HEK293 (cell line): ENCODE data around the gene RBMS3.

Source experiments
- CTCF ChIA-PET: fragments of 350-600 bp; formaldehyde crosslinking; extraction: SDS; loops from one replicate; lab custom pipeline; 2021; ENCODE audit warnings: antibody characterized with exemption; lab: Yijun Ruan, JAX
- POLR2A ChIA-PET: fragments of 300-600 bp; formaldehyde crosslinking; extraction: SDS; loops from one replicate; lab custom pipeline; 2020; ENCODE audit warnings: antibody characterized with exemption, inconsistent platforms; lab: Yijun Ruan, JAX
- H3K27ac ChIP-seq: fragments of 200-500 bp; sonication (Bioruptor generic); 2 replicates; pipeline ENCODE4 v1.5.1; 2014; ENCODE audit warnings: low read depth, low read length, control low read depth, inconsistent platforms; ENCODE audit errors: extremely low read depth
- H3K36me3 ChIP-seq, 2 experiments: fragments of 200-500 bp in 1 of 2; sonication (Bioruptor generic) in 1 of 2; 1 replicate in 1 of 2; 2 replicates in 1 of 2; pipeline ENCODE4 v1.5.1; 2014 to 2017; ENCODE audit warnings: inconsistent platforms in 2 of 2, low read length in 2 of 2; ENCODE audit not compliant: control insufficient read depth in 2 of 2, insufficient read depth in 1 of 2
- H3K4me1 ChIP-seq: fragments of 200-500 bp; sonication (Bioruptor generic); 2 replicates; pipeline ENCODE4 v1.5.1; 2014; ENCODE audit warnings: mild to moderate bottlenecking, low read length, inconsistent platforms; ENCODE audit not compliant: control insufficient read depth, insufficient read depth
- H3K4me3 ChIP-seq: 2 replicates; pipeline ENCODE4 v1.5.1; 2011; ENCODE audit warnings: low read depth, mild to moderate bottlenecking, control low read depth, low read length, moderate library complexity
- H3K9me3 ChIP-seq: fragments of 200-500 bp; sonication (Bioruptor generic); 2 replicates; pipeline ENCODE4 v1.5.1; 2014; ENCODE audit warnings: low read depth, low read length, inconsistent platforms; ENCODE audit not compliant: control insufficient read depth, insufficient read depth
- BCL11A ChIP-seq: fragments of 450-650 bp; formaldehyde crosslinking; IDR thresholded peaks from 2 replicates; pipeline ENCODE4 v1.5.1; 2016; ENCODE audit warnings: low read depth, missing biosample characterization, missing genetic modification characterization
- HOXD13 ChIP-seq: sonication (generic); formaldehyde crosslinking; IDR thresholded peaks from 2 replicates; pipeline ENCODE4 v1.8.0; 2022; ENCODE audit warnings: missing genetic modification reagents, borderline replicate concordance
- INSM2 ChIP-seq: fragments of 450-650 bp; formaldehyde crosslinking; IDR thresholded peaks from 2 replicates; pipeline ENCODE4 v1.5.1; 2016; ENCODE audit warnings: missing biosample characterization, missing genetic modification characterization
- PATZ1 ChIP-seq: fragments of 450-650 bp; formaldehyde crosslinking; IDR thresholded peaks from 2 replicates; pipeline ENCODE4 v1.5.1; 2016; ENCODE audit warnings: missing biosample characterization, missing genetic modification characterization
- ZNF138 ChIP-seq: fragments of 450-650 bp; formaldehyde crosslinking; IDR thresholded peaks from 2 replicates; pipeline ENCODE4 v1.5.1; 2016; ENCODE audit warnings: missing biosample characterization, missing genetic modification characterization, borderline replicate concordance
- ZNF155 ChIP-seq: fragments of 450-650 bp; formaldehyde crosslinking; IDR thresholded peaks from 2 replicates; pipeline ENCODE4 v1.5.1; 2016; ENCODE audit warnings: missing biosample characterization, missing genetic modification characterization
- ZNF169 ChIP-seq: fragments of 450-650 bp; formaldehyde crosslinking; IDR thresholded peaks from 2 replicates; pipeline ENCODE4 v1.5.1; 2016; ENCODE audit warnings: missing biosample characterization, missing genetic modification characterization
- ZNF341 ChIP-seq: fragments of 450-650 bp; formaldehyde crosslinking; IDR thresholded peaks from 2 replicates; pipeline ENCODE4; 2016; ENCODE audit warnings: low read depth, missing biosample characterization, missing genetic modification characterization
- ZNF416 ChIP-seq: fragments of 450-650 bp; formaldehyde crosslinking; IDR thresholded peaks from 2 replicates; pipeline ENCODE4 v1.5.1; 2016; ENCODE audit warnings: missing biosample characterization, missing genetic modification characterization
- ZNF654 ChIP-seq: fragments of 450-650 bp; formaldehyde crosslinking; IDR thresholded peaks from 2 replicates; pipeline ENCODE4 v1.5.1; 2016; ENCODE audit warnings: low read depth, missing biosample characterization, missing genetic modification characterization
- ZNF658 ChIP-seq: fragments of 450-650 bp; formaldehyde crosslinking; IDR thresholded peaks from 2 replicates; pipeline ENCODE4; 2016; ENCODE audit warnings: missing biosample characterization, missing genetic modification characterization
- ZNF692 ChIP-seq: fragments of 450-650 bp; formaldehyde crosslinking; IDR thresholded peaks from 2 replicates; pipeline ENCODE4 v1.5.1; 2016; ENCODE audit warnings: missing biosample characterization, missing genetic modification characterization
- TF ChIP-seq, protein P1 (sequence below): fragments of 450-650 bp; formaldehyde crosslinking; IDR thresholded peaks from 2 replicates; pipeline ENCODE4 v1.5.1; 2017; ENCODE audit warnings: missing biosample characterization, missing genetic modification characterization
- TF ChIP-seq, protein P2 (sequence below): fragments of 450-650 bp; formaldehyde crosslinking; IDR thresholded peaks from 2 replicates; pipeline ENCODE4 v1.5.1; 2016; ENCODE audit warnings: missing biosample characterization, missing genetic modification characterization
- TF ChIP-seq, protein P3 (sequence below): fragments of 450-650 bp; formaldehyde crosslinking; optimal IDR thresholded peaks from 2 replicates; pipeline ENCODE3; 2016; ENCODE audit warnings: missing biosample characterization, mild to moderate bottlenecking, missing genetic modification characterization
- TF ChIP-seq, protein P4 (sequence below): fragments of 450-650 bp; formaldehyde crosslinking; IDR thresholded peaks from 2 replicates; pipeline ENCODE4 v1.5.1; 2017; ENCODE audit warnings: missing biosample characterization, missing genetic modification characterization
- TF ChIP-seq, protein P5 (sequence below): IDR thresholded peaks from 2 replicates; pipeline ENCODE4 v1.6.1; 2011; ENCODE audit warnings: mild to moderate bottlenecking, low read depth, low read length, borderline replicate concordance

The RBMS3 gene

DNA sequence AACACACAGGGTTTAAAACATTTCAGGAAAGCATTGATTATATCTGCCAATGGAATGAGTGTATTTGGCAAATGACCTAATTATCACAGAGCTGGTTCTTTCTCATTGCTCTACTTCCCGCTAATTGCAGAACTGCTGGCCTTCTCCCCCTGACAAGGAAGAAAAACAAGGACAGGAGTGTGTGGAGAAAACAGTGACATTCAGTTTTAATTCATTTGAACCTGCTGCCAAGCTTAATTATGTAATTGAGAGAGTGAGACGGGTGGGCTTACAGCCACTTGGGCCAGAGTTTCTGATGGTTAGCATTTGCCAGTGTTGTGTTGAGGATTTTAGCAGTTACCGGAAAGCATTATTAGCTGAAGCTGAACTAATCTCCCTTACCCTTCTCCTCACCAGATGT is 301.4 kb downstream of the RBMS3 start (continued):
- TF ChIP-seq ZNF169 (tag by site-specific recombination) (no peak), ZNF692 (tag by site-specific recombination) (no peak)
- TF ChIP-seq, protein P1, sequence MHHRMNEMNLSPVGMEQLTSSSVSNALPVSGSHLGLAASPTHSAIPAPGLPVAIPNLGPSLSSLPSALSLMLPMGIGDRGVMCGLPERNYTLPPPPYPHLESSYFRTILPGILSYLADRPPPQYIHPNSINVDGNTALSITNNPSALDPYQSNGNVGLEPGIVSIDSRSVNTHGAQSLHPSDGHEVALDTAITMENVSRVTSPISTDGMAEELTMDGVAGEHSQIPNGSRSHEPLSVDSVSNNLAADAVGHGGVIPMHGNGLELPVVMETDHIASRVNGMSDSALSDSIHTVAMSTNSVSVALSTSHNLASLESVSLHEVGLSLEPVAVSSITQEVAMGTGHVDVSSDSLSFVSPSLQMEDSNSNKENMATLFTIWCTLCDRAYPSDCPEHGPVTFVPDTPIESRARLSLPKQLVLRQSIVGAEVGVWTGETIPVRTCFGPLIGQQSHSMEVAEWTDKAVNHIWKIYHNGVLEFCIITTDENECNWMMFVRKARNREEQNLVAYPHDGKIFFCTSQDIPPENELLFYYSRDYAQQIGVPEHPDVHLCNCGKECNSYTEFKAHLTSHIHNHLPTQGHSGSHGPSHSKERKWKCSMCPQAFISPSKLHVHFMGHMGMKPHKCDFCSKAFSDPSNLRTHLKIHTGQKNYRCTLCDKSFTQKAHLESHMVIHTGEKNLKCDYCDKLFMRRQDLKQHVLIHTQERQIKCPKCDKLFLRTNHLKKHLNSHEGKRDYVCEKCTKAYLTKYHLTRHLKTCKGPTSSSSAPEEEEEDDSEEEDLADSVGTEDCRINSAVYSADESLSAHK (tag by site-specific recombination) = no peak
- TF ChIP-seq, protein P2, sequence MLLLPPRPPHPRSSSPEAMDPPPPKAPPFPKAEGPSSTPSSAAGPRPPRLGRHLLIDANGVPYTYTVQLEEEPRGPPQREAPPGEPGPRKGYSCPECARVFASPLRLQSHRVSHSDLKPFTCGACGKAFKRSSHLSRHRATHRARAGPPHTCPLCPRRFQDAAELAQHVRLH (tag by site-specific recombination) = no peak
- TF ChIP-seq, protein P3, sequence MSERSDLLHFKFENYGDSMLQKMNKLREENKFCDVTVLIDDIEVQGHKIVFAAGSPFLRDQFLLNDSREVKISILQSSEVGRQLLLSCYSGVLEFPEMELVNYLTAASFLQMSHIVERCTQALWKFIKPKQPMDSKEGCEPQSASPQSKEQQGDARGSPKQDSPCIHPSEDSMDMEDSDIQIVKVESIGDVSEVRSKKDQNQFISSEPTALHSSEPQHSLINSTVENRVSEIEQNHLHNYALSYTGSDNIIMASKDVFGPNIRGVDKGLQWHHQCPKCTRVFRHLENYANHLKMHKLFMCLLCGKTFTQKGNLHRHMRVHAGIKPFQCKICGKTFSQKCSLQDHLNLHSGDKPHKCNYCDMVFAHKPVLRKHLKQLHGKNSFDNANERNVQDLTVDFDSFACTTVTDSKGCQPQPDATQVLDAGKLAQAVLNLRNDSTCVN (tag by site-specific recombination) = no peak

DNA sequence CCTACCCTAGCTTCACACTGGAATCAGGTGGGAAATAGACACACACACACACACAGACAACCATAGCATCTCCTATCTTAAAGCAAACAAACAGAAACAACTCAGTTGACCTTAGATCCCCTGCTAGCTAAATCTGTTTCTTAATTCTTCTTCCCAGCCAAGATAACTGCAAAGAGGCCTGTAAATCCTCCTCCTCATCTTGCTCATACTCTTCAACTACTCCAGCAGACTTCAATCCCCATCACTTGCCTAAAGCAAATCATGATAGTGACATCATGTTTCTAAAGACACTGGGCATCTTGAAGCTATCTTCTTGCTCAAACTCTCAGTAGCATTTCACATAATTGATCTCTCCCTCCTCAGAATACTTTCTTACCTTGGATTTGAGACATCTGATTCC is 303.0 kb downstream of the RBMS3 start:
- Histone ChIP-seq H3K4me1 (no peaks in the 10 kb centered on the region), H3K36me3 (no peaks in the 10 kb centered on the region), H3K4me3 (no peak overlapping the region), H3K9me3 (no peaks in the 10 kb centered on the region), H3K27ac (no peak overlapping the region)
- ChIA-PET POLR2A (no interaction called here), CTCF (no interaction called here)
- no peak for TF ChIP-seq ZNF155 (tag by site-specific recombination)
- TF ChIP-seq, protein P4, sequence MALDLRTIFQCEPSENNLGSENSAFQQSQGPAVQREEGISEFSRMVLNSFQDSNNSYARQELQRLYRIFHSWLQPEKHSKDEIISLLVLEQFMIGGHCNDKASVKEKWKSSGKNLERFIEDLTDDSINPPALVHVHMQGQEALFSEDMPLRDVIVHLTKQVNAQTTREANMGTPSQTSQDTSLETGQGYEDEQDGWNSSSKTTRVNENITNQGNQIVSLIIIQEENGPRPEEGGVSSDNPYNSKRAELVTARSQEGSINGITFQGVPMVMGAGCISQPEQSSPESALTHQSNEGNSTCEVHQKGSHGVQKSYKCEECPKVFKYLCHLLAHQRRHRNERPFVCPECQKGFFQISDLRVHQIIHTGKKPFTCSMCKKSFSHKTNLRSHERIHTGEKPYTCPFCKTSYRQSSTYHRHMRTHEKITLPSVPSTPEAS = no peak

DNA sequence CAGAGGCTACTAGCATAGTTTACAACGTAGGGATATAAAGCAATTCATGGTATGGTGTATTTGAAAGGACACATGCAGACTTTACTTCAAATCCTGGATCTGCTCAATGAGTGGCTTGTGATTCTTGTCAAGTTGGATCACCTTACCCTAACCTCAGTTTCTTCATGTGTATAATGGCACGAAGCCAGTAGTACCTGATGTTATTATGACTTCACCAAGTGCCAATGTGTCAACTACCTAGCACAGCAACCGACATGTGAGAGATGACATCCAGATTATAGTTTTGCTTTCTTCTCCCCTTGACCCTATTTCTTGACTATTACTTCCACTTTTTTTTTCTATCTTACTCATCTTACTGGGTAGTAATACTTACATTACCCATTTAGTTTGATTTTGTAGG is 304.5 kb downstream of the RBMS3 start:
- H3K4me3 ChIP-seq = no peak overlapping the region
- H3K9me3 ChIP-seq = no peaks in the 10 kb centered on the region
- CTCF ChIA-PET = interaction anchor here (1.0 kb wide), 1 partner anchor 20 kb away, joined by 3 read pairs; no protein-coding TSS in a partner anchor
- H3K36me3 ChIP-seq = no peaks in the 10 kb centered on the region
- no peak overlapping the region for H3K27ac ChIP-seq
- TF ChIP-seq ZNF658 (no peak), ZNF341 (tag by site-specific recombination) (no peak), ZNF138 (tag by site-specific recombination) (no peak), INSM2 (tag by site-specific recombination) (no peak), HOXD13 (CRISPR knock-in tag) (no peak), PATZ1 (tag by site-specific recombination) (no peak), BCL11A (tag by site-specific recombination) (no peak), ZNF654 (no peak), ZNF416 (no peak)
- TF ChIP-seq, protein P5, sequence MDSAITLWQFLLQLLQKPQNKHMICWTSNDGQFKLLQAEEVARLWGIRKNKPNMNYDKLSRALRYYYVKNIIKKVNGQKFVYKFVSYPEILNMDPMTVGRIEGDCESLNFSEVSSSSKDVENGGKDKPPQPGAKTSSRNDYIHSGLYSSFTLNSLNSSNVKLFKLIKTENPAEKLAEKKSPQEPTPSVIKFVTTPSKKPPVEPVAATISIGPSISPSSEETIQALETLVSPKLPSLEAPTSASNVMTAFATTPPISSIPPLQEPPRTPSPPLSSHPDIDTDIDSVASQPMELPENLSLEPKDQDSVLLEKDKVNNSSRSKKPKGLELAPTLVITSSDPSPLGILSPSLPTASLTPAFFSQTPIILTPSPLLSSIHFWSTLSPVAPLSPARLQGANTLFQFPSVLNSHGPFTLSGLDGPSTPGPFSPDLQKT = no peak
- TF ChIP-seq, protein P3 (tag by site-specific recombination) = no peak
- TF ChIP-seq, all 188 proteins: peak for 0
- POLR2A ChIA-PET = no interaction called here
- no peaks in the 10 kb centered on the region for H3K4me1 ChIP-seq
